Spinal cord (tissue), 10 donors: ENCODE measurements around the gene PAK4. TPM values are rescaled to one million over a fixed set of nuclear protein-coding genes. Genes with fewer than 3 reads are reported as not detected.

Experiments
- DNase-seq, 6 donors: peaks; one replicate each; pipeline versions ENCODE4 v3.0.0 to v3.0.0-alpha.2; 2013 to 2015; ENCODE audit warnings: low spot score in 6 of 6, low read depth in 4 of 6
- H3K27ac ChIP-seq: one replicate; pipeline ENCODE4 v1.5.1; 2013; ENCODE audit warnings: low read depth, low read length, control low read depth
- H3K27me3 ChIP-seq: one replicate; pipeline ENCODE4 v1.6.1; 2013; ENCODE audit warnings: low read length; ENCODE audit not compliant: control insufficient read depth, insufficient read depth
- H3K36me3 ChIP-seq: one replicate; pipeline ENCODE4 v1.6.1; 2013; ENCODE audit warnings: low read length; ENCODE audit not compliant: control insufficient read depth, insufficient read depth
- H3K4me1 ChIP-seq: one replicate; pipeline ENCODE4 v1.6.1; 2013; ENCODE audit warnings: low read length; ENCODE audit not compliant: control insufficient read depth, insufficient read depth
- H3K4me3 ChIP-seq: one replicate; pipeline ENCODE4 v1.5.1; 2013; ENCODE audit warnings: low read depth, low read length, control low read depth
- H3K9me3 ChIP-seq: one replicate; pipeline ENCODE4 v1.6.1; 2013; ENCODE audit warnings: low read length; ENCODE audit not compliant: control insufficient read depth, insufficient read depth
- WGBS: methylation state at CpG from one replicate; pipeline ENCODE4 v1.1.5; 2013; ENCODE audit warnings: missing lambda C conversion rate; ENCODE audit not compliant: insufficient coverage; 5-methylcytosine and 5-hydroxymethylcytosine counted together
- polyA plus RNA-seq, 2 donors: library from polyadenylated mRNA; unstranded; fragments of 120-200 nt; gene quantifications; one replicate each; pipeline ENCODE4 v1.2.1, GENCODE V29; 2013; ENCODE audit not compliant: insufficient read length in 2 of 2
- total RNA-seq, 2 donors: library from RNA; depleted of rRNA in 1 of 2; stranded (reverse); fragments of 120-200 nt in 1 of 2; fragments of >200 nt in 1 of 2; gene quantifications; one replicate each; pipeline versions ENCODE4 v1.2.3 to v1.2.4, GENCODE V29; 2013 to 2014
- donor health status: healthy.

The PAK4 gene
- total and polyA plus RNA-seq, 4 donors, result 3.0 to 39.4 (median 22.0) TPM

DNA sequence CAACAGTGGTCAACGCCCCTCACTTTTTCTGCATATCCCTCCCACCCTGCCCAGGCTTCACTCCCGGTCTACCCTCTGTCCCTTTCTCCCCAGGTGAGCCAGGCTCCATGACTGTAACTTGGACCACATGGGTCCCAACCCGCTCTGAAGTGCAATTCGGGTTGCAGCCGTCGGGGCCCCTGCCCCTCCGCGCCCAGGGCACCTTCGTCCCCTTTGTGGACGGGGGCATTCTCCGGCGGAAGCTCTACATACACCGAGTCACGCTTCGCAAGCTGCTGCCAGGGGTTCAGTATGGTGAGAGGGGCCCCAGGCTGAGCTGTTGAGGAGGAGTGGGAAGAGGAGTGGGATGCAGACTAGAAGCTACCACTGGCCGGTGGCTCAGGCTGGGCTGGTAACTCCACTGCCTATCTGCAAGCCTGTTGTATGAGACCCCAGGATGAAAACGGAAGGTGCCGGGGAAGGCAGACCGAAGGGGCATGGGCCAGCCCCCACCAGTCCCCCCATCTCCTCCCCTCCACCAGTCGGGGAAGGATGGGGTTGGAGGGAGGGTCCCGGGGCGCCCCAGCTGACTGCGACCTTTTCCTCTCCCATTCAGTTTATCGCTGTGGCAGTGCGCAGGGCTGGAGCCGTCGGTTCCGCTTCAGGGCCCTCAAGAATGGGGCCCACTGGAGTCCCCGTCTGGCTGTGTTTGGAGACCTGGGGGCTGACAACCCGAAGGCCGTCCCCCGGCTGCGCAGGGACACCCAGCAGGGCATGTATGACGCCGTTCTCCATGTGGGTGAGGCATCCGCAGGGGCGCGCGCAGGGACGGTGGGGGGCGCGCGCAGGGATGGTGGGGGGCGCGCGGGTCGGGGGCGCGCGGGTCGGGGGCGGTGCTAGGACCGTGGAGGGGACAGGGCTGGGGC is 27.0 kb upstream of the PAK4 start:
- Histone ChIP-seq H3K27ac (no peak overlapping the region), H3K4me3 (no peak overlapping the region), H3K9me3 (no peaks in the 10 kb centered on the region), H3K27me3 (peaks cover 19% of the 10 kb centered on the region), H3K4me1 (peaks cover 4% of the 10 kb centered on the region), H3K36me3 (no peaks in the 10 kb centered on the region)
- WGBS, result 24% methylated on average over 29 of the region's 53 CpGs
- DNase-seq, result peak in 1 of 6 donors; percentile 13

DNA sequence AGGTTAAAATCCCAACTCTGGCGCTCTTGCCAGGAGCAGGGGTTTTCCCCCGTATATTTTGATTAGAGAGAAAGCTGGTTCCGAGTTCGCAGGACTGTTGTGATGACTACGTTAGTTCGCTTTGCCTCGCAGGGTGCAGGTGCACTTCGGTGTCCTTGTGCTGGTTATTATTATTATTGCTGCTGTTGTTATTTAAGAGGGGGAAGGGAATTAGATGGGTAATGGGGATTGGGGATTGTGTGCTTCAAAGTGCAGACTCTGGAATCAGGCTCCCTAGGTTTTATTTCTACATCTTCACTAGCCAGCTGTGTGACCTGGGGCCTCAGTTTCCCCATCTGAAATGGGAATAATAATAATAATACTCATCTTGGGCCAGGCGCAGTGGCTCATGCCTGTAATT is 26.2 kb upstream of the PAK4 start:
- Histone ChIP-seq H3K27me3 (peaks cover 17% of the 10 kb centered on the region), H3K4me1 (peaks cover 4% of the 10 kb centered on the region), H3K27ac (no peak overlapping the region), H3K4me3 (no peak overlapping the region), H3K36me3 (no peaks in the 10 kb centered on the region), H3K9me3 (no peaks in the 10 kb centered on the region)
- WGBS, result 39% methylated on average over 8 of the region's 9 CpGs
- no peak for DNase-seq

DNA sequence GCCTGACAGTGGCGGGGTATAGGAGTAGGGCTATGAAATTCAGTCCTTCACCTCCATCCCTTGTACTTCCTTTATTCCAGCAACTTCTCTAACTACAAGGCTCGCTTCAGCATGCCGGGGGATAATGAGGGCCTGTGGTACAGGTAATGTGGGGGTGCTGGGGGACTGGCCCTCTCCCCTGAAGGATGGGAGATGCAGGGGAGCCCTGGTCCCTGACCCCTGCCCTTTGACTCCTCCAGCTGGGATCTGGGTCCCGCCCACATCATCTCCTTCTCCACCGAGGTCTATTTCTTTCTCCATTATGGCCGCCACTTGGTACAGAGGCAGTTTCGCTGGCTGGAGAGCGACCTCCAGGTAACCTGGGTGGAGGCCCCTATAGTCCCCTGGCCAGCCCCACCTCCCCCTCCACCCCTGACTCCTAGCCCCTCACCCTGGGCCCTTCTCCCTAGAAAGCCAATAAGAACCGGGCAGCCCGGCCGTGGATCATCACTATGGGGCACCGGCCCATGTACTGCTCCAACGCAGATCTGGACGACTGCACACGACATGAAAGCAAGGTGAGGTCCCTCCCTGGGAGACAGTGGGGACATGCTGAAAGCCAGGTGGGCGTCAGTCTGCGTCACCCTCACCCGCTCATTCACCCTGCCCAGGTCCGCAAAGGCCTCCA is 25.0 kb upstream of the PAK4 start:
- no peak for DNase-seq
- Histone ChIP-seq H3K4me1 (peaks cover 9% of the 10 kb centered on the region), H3K4me3 (no peak overlapping the region), H3K9me3 (no peaks in the 10 kb centered on the region), H3K36me3 (no peaks in the 10 kb centered on the region), H3K27me3 (peaks cover 15% of the 10 kb centered on the region), H3K27ac (no peak overlapping the region)
- 80% methylated on average over 16 of the region's 19 CpGs for WGBS

DNA sequence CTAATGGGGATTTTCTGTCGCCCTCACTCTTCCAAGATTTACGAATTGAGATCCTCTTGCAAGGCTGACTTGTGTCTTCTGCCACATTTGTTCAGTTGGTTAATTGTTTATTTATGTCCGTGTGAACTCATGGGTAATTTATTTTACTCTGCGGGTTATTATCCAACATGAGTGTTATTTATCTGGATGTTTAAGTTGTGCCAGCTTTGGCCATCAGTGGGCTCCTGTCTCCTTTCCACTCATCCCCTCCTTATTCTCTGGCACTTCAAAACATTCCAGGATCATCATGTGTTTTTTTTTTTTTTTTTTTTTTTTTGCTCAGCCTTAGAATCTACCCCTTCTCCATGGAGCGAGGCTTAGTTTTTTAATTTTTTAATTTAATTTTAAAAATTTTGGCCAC is 22.4 kb upstream of the PAK4 start:
- H3K4me1 ChIP-seq, result peaks cover 10% of the 10 kb centered on the region
- no peak overlapping the region for H3K27ac ChIP-seq
- DNase-seq, result no peak
- no peak overlapping the region for H3K4me3 ChIP-seq
- no CpG with 5 or more reads among the region's 5 CpGs for WGBS
- H3K9me3 ChIP-seq, result no peaks in the 10 kb centered on the region
- peaks cover 12% of the 10 kb centered on the region for H3K27me3 ChIP-seq
- H3K36me3 ChIP-seq, result no peaks in the 10 kb centered on the region

DNA sequence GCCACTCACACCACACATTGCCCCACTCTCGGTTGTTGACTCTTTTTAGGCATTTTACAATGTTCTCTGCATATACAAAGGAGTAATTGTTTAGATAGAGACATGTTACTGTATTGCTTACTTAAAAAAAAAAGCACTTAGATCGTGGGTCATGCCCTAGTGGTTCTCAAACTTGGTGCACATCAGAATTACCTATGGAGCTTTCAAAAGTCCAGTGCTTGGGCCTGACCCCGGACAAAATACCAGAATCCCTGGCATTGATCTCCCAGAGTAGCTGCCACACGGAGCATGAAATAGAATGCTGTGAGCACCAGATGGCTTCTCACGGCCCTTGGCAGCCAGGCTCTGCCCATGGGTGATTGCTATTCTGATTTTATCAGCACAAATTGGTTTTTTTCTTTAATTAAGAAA is 21.4 kb upstream of the PAK4 start:
- Histone ChIP-seq H3K27me3 (peaks cover 4% of the 10 kb centered on the region), H3K4me3 (no peak overlapping the region), H3K36me3 (no peaks in the 10 kb centered on the region), H3K9me3 (no peaks in the 10 kb centered on the region), H3K4me1 (peaks cover 6% of the 10 kb centered on the region), H3K27ac (no peak overlapping the region)
- WGBS, result 83% methylated on average over 3 of the region's 5 CpGs
- peak in 2 of 6 donors; percentile 27 to 72 for DNase-seq

DNA sequence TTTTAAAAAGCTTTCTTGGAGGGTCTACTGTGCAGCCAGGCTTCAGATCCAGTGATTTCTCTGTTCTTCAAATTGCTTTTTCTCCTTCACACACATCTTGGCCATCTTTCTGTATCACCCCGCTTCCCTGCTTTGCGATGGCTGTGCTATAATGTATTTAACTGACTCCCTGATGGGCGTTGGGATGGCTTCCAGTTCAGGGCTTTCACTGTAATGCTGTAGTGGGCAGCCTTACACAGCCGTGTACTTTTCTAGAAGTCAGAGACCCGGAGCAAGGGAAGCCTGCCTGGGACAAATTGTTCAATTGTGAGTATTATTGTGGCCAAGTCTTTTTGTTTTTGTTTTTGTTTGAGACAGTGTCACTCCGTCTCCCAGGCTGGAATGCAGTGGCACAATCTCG is 19.4 kb upstream of the PAK4 start:
- 30% methylated on average over 4 of the region's 7 CpGs for WGBS

DNA sequence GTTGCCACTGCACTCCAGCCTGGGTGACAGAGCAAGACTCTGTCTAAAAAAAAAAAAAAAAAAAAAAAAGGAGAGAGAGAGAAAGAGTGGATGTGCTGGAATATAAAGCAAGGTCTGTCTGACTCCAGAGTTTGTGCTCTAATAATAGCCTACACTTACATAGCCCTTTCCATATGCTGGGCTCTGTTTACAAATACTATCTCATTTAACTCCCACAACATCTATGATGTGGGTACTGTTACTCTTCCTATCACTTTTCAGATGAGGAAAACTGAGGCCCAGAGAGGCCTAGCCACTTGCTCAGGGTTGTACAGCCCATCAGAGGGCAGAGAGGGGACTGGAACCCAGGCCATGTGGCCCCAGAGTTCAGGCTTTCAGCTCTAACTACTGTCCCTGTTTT is 15.9 kb upstream of the PAK4 start:
- H3K27me3 ChIP-seq, result no peaks in the 10 kb centered on the region
- no peak overlapping the region for H3K4me3 ChIP-seq
- H3K27ac ChIP-seq, result no peak overlapping the region
- H3K4me1 ChIP-seq, result peaks cover 11% of the 10 kb centered on the region
- no peak for DNase-seq
- H3K9me3 ChIP-seq, result no peaks in the 10 kb centered on the region
- no peaks in the 10 kb centered on the region for H3K36me3 ChIP-seq

More for the DNA sequence above, 19.4 kb upstream of the PAK4 start:
- no peaks in the 10 kb centered on the region for H3K36me3 ChIP-seq
- no peaks in the 10 kb centered on the region for H3K27me3 ChIP-seq
- no peak overlapping the region for H3K27ac ChIP-seq
- no peaks in the 10 kb centered on the region for H3K9me3 ChIP-seq
- peaks cover 6% of the 10 kb centered on the region for H3K4me1 ChIP-seq
- no peak overlapping the region for H3K4me3 ChIP-seq
- DNase-seq, result peak in 2 of 6 donors; percentile 34 to 56

DNA sequence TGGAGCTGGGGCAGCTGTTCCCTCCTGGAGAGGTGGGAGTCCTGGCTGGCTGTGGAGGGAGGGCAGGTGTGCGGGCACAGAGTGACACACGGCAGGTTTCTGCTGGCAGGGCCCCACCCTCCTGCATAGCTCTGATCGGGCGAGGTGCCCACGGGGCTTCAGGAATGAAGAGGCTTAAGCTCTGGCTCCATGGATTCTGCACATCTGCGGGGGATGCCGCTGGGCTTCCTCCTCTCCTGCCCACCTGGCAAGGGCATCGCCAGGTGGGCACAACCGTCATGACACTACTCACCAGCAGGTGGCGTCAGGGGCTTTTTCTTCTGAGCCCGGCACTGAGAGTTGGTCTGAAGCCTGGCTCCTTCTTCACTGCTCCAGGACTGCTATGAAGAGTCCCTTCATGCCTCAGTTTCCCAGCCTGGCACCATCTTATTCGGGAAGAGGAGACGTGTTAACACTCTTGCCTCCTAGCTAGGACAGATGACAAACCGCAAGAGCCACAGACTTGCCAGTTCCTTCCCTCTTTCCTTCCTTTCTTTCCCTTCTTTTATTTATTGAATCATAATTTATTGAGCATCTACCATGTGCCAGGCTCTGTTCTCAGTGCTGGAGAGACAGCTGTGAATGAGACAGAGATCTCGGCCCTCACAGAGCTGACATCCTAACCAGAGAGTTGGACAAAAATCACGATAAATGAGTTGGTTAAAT is 15.2 kb upstream of the PAK4 start:
- WGBS, result 16% methylated on average over 15 of the region's 16 CpGs
- no peak overlapping the region for H3K4me3 ChIP-seq
- no peaks in the 10 kb centered on the region for H3K27me3 ChIP-seq
- peaks cover 8% of the 10 kb centered on the region for H3K4me1 ChIP-seq
- peak in 2 of 6 donors; percentile 65 to 82 for DNase-seq
- no peaks in the 10 kb centered on the region for H3K9me3 ChIP-seq
- H3K27ac ChIP-seq, result no peak overlapping the region
- no peaks in the 10 kb centered on the region for H3K36me3 ChIP-seq

DNA sequence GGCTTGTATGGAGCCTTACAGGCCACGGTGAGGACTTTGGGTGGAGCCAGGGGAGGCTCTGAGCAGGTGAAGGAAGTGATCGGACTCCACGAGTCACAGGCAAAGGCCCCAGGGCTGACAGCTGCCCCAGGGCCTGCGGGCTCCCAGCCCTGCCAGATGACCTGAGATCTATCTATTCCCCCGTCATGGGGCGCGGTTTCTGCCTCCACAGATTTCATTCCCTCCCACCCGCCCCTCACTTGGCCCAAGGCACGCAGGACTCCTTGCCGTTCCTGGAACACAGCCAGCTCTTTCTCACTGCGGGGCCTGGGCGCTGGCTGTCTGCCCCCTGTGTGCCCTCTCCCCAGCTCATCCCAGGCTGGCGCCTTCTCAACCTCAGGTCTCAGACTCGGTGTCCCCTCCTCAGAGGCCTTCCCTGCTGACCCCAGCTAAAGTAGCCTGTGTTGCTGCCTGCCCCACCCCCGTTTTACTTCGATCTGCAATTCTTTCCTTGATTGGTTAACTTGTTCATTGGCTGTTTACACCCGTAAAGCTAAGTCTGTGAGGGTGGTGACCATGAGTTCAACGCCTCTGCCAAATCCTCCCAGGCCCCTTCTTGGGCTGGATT is 13.9 kb upstream of the PAK4 start:
- Histone ChIP-seq H3K9me3 (no peaks in the 10 kb centered on the region), H3K4me1 (peaks cover 6% of the 10 kb centered on the region), H3K27ac (no peak overlapping the region), H3K4me3 (no peak overlapping the region), H3K36me3 (no peaks in the 10 kb centered on the region), H3K27me3 (no peaks in the 10 kb centered on the region)
- no peak for DNase-seq
- 30% methylated on average over 15 of the region's 18 CpGs for WGBS
